SU-DHL-6 (cell line): ENCODE data around the gene SLC4A1.

ENCODE experiments used
- H2AFZ ChIP-seq: fragments of 200-600 bp; sonication (generic); 2 replicates; pipeline ENCODE4 v1.6.1; 2014; ENCODE audit warnings: low read depth, mild to moderate bottlenecking, moderate library complexity, mixed read lengths, antibody characterized with exemption, low read length; ENCODE audit not compliant: severe bottlenecking
- H3F3A ChIP-seq: fragments of 200-600 bp; shearing (Covaris generic); 2 replicates; pipeline ENCODE4 v1.6.0; 2016; ENCODE audit warnings: antibody characterized with exemption, mild to moderate bottlenecking; ENCODE audit not compliant: insufficient read depth
- H3K27ac ChIP-seq: fragments of 200-600 bp; sonication (generic); 2 replicates; pipeline ENCODE4 v1.5.1; 2016; ENCODE audit warnings: low read depth, mild to moderate bottlenecking, low read length, moderate library complexity, mixed read lengths
- H3K27me3 ChIP-seq: fragments of 200-600 bp; sonication (generic), shearing (Covaris generic); 2 replicates; pipeline ENCODE4 v1.6.0; 2014; ENCODE audit warnings: mild to moderate bottlenecking, low read length
- H3K36me3 ChIP-seq: fragments of 200-600 bp; sonication (generic); 2 replicates; pipeline ENCODE4 v1.6.1; 2014; ENCODE audit warnings: mild to moderate bottlenecking, low read length, mixed read lengths
- H3K4me2 ChIP-seq: fragments of 300-600, 200-600 bp; shearing (Covaris generic), sonication (generic); 2 replicates; pipeline ENCODE4 v1.6.0; 2014; ENCODE audit warnings: low read length, low read depth, mild to moderate bottlenecking; ENCODE audit not compliant: poor library complexity, severe bottlenecking
- H3K4me3 ChIP-seq: fragments of 200-600 bp; sonication (generic); 2 replicates; pipeline ENCODE4 v1.5.1; 2014; ENCODE audit warnings: antibody characterized with exemption, low read length, mild to moderate bottlenecking, mixed read lengths; ENCODE audit not compliant: insufficient read depth, poor library complexity, severe bottlenecking
- H3K79me2 ChIP-seq: fragments of 200-600 bp; sonication (generic); 2 replicates; pipeline ENCODE4 v1.6.1; 2014; ENCODE audit warnings: mild to moderate bottlenecking, low read length, moderate library complexity; ENCODE audit not compliant: insufficient read depth
- H3K9ac ChIP-seq: fragments of 200-600 bp; sonication (generic); 2 replicates; pipeline ENCODE4 v1.7.0; 2014; ENCODE audit warnings: mild to moderate bottlenecking, low read length
- H3K9me2 ChIP-seq: fragments of 200-600 bp; sonication (generic); replicated peaks from 2 replicates; pipeline ENCODE4 v1.6.1; 2014; ENCODE audit warnings: low read length; ENCODE audit not compliant: insufficient read depth
- H3K9me3 ChIP-seq: fragments of 200-600 bp; sonication (generic); 2 replicates; pipeline ENCODE4 v1.6.1; 2014; ENCODE audit warnings: low read length, mixed read lengths; ENCODE audit not compliant: insufficient read depth
- H4K20me1 ChIP-seq: fragments of 200-600 bp; sonication (generic); 2 replicates; pipeline ENCODE4 v1.6.1; 2014; ENCODE audit warnings: low read depth, mild to moderate bottlenecking, antibody characterized with exemption, low read length, moderate library complexity, mixed read lengths
- EZH2phosphoT487 ChIP-seq: fragments of 200-600 bp; sonication (generic), shearing (Covaris generic); conservative IDR thresholded peaks from 2 replicates; pipeline ENCODE4 v1.6.1; 2018; ENCODE audit warnings: mild to moderate bottlenecking, antibody characterized with exemption, low read length, moderate library complexity, mixed read lengths
- TF ChIP-seq, protein P1 (sequence below): fragments of 200-600 bp; sonication (generic); IDR thresholded peaks from one replicate; pipeline ENCODE4 v1.5.1; 2017; ENCODE audit warnings: antibody characterized with exemption, mild to moderate bottlenecking, low read length, moderate library complexity; ENCODE audit not compliant: insufficient read depth, poor library complexity, severe bottlenecking

The SLC4A1 gene

DNA sequence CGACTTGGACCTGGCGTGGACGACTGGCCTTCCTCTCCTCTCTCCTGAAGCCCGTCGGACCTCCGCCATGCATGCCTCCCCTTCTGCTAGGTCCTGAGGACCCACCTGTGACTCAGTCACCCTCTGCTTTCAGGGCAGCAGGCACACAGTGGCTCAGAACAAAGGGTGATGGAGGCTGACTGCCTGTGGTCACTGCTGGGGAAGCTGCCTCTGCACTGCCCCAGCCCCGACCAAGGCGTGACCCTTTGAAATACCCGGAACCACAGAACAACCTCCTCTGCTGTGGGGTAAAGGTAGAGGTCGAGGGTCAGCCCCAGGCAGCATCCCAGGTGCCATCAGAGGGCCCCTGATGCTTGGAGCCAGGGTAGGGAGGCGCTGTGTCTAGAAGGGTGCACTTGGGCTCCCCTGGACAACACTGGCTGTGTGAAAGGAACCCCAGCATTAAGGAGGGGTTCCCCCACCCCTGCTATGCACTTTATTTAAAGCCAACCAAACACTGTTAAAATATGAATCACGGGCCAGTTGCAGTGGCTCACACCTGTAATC lies 12.5 kb upstream of the SLC4A1 start:
- H3K9me2 ChIP-seq: no peaks in the 10 kb centered on the region
- H3K9ac ChIP-seq: no peak overlapping the region
- no peaks in the 10 kb centered on the region for H3F3A ChIP-seq
- no peak overlapping the region for H3K4me2 ChIP-seq
- no peaks in the 10 kb centered on the region for H3K36me3 ChIP-seq
- TF ChIP-seq, protein P1, sequence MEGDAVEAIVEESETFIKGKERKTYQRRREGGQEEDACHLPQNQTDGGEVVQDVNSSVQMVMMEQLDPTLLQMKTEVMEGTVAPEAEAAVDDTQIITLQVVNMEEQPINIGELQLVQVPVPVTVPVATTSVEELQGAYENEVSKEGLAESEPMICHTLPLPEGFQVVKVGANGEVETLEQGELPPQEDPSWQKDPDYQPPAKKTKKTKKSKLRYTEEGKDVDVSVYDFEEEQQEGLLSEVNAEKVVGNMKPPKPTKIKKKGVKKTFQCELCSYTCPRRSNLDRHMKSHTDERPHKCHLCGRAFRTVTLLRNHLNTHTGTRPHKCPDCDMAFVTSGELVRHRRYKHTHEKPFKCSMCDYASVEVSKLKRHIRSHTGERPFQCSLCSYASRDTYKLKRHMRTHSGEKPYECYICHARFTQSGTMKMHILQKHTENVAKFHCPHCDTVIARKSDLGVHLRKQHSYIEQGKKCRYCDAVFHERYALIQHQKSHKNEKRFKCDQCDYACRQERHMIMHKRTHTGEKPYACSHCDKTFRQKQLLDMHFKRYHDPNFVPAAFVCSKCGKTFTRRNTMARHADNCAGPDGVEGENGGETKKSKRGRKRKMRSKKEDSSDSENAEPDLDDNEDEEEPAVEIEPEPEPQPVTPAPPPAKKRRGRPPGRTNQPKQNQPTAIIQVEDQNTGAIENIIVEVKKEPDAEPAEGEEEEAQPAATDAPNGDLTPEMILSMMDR: no peak
- TF ChIP-seq EZH2phosphoT487: no peak
- H2AFZ ChIP-seq: no peak overlapping the region
- no peaks in the 10 kb centered on the region for H3K79me2 ChIP-seq
- no peaks in the 10 kb centered on the region for H3K9me3 ChIP-seq
- no peaks in the 10 kb centered on the region for H4K20me1 ChIP-seq
- no peak overlapping the region for H3K4me3 ChIP-seq
- H3K27me3 ChIP-seq: no peaks in the 10 kb centered on the region
- no peak overlapping the region for H3K27ac ChIP-seq

DNA sequence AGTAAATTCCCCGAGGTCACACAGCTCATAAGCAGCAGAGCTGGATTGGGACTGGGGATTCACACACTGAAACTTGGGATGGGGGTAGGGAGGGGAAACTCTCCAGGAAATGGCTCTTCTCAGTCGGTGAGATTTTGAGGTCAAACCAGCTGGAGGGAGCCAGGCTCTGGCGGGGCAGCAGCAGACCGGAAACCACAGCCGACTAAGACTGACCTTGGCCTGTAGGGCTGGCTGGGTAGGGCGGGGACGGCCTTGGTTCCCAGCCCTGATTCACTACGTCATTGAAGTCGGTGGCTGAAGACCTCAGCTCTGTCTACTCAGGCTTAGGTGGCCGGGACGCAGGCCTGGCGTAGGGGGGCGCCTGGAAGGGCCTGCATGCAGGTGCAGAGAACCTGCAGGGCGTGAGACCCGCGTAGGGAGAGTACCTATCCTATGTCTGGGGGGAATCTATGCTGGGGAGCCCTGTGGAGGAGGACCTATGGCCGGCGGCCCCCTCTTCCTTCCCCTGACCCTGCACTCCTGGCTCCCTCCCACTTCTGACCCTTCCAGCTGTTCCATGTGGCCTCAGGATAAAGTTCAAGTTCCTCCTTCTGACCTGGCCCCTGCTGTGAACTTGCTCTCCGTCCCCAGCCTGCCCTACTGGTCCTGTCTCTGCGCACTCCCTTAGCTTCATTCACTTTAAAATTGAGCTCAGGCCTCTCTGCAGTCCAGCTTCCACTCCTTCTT lies 11.9 kb upstream of the SLC4A1 start:
- Histone ChIP-seq H3K4me3 (no peak overlapping the region), H3K4me2 (no peak overlapping the region), H3K36me3 (no peaks in the 10 kb centered on the region), H2AFZ (no peak overlapping the region), H3F3A (no peaks in the 10 kb centered on the region), H3K27me3 (no peaks in the 10 kb centered on the region), H3K9me2 (no peaks in the 10 kb centered on the region), H3K79me2 (no peaks in the 10 kb centered on the region), H3K9me3 (no peaks in the 10 kb centered on the region), H3K27ac (no peak overlapping the region), H3K9ac (no peak overlapping the region), H4K20me1 (no peaks in the 10 kb centered on the region)
- no peak for TF ChIP-seq EZH2phosphoT487
- TF ChIP-seq, protein P1: no peak

DNA sequence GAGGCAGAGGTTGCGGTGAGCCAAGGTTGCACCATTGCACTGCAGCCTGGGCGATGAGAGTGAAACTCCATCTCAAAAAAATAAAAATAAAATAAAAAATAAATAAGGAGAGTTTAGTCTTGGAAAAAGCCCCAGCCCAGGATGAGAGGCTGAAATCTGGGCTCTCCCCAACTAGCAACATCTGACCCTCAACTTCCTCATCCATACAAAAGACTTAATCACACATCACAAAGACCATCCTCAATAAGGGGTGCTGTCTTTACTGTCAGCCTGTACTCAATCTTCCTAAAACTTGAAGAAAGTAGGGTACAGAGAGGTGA lies 11.4 kb upstream of the SLC4A1 start:
- no peak overlapping the region for H3K4me2 ChIP-seq
- H3K9me2 ChIP-seq: no peaks in the 10 kb centered on the region
- TF ChIP-seq EZH2phosphoT487: no peak
- TF ChIP-seq, protein P1: no peak
- no peak overlapping the region for H3K27ac ChIP-seq
- H3K9me3 ChIP-seq: no peaks in the 10 kb centered on the region
- H4K20me1 ChIP-seq: no peaks in the 10 kb centered on the region
- H2AFZ ChIP-seq: no peak overlapping the region
- H3K4me3 ChIP-seq: no peak overlapping the region
- no peaks in the 10 kb centered on the region for H3K27me3 ChIP-seq
- H3K9ac ChIP-seq: no peak overlapping the region
- H3F3A ChIP-seq: no peaks in the 10 kb centered on the region
- H3K36me3 ChIP-seq: no peaks in the 10 kb centered on the region
- no peaks in the 10 kb centered on the region for H3K79me2 ChIP-seq
